ENCODE measurements around the gene FRMD3.

FRMD3 gene

GRCh38 chr9:83336706-83337105, 201.5 kb downstream of the FRMD3 start:
- DNase-seq (ENCODE audit: extremely low read depth, low read depth): no peak
- no peak for TF ChIP-seq CTCF (IDR thresholded peaks at IDR 0.05; ENCODE audit: low read depth, low read length, missing control alignments)
- H3K4me3 ChIP-seq (replicated peaks; ENCODE audit: low read depth, low read length): no peak overlapping the region

GRCh38 chr9:83334320-83334719, 203.9 kb downstream of the FRMD3 start:
- peak; percentile 36 for DNase-seq (ENCODE audit: extremely low read depth, low read depth)
- TF ChIP-seq CTCF (IDR thresholded peaks at IDR 0.05; ENCODE audit: low read depth, low read length, missing control alignments): peak; percentile 93
- no peak overlapping the region for H3K4me3 ChIP-seq (replicated peaks; ENCODE audit: low read depth, low read length)

- TF ChIP-seq CTCF (IDR thresholded peaks at IDR 0.05; ENCODE audit: low read depth, low read length, missing control alignments): peak; percentile 7
- H3K4me3 ChIP-seq (replicated peaks; ENCODE audit: low read depth, low read length): no peak overlapping the region
- no peak for DNase-seq (ENCODE audit: extremely low read depth, low read depth)
These were observed 207.7 kb downstream of the FRMD3 start for GRCh38 chr9:83330207-83331196.

GRCh38 chr9:83327750-83328622, 210.2 kb downstream of the FRMD3 start:
- no peak overlapping the region for H3K4me3 ChIP-seq (replicated peaks; ENCODE audit: low read depth, low read length)
- DNase-seq (ENCODE audit: extremely low read depth, low read depth): no peak
- no peak for TF ChIP-seq CTCF (IDR thresholded peaks at IDR 0.05; ENCODE audit: low read depth, low read length, missing control alignments)

GRCh38 chr9:83327323-83327722, 210.9 kb downstream of the FRMD3 start:
- no peak for DNase-seq (ENCODE audit: extremely low read depth, low read depth)

More at GRCh38 chr9:83327323-83327722, 210.9 kb downstream of the FRMD3 start:
- no peak overlapping the region for H3K4me3 ChIP-seq (replicated peaks; ENCODE audit: low read depth, low read length)
- no peak for TF ChIP-seq CTCF (IDR thresholded peaks at IDR 0.05; ENCODE audit: low read depth, low read length, missing control alignments)

Measured in HFF-Myc (cell line).